PC-3 (cell line): ENCODE results near the gene RTP1. TPM values are rescaled to one million over a fixed set of nuclear protein-coding genes. Genes with fewer than 3 reads are reported as not detected.

Experiments
- ATAC-seq: fragments of 200-7000 bp; cut with Tn5 transposase; 2 replicates; pipeline ENCODE4 v1.9.1; 2020; ENCODE audit warnings: mild to moderate bottlenecking, moderate library complexity
- BruUV-seq: library from RNA; stranded (reverse); fragments of 400-500 nt; replicated peaks from 2 replicates; lab custom pipeline; 2021; lab: Mats Ljungman, UMichigan
- CTCF ChIA-PET: fragments of 300-600 bp; sonication (Branson Sonifier 250); formaldehyde crosslinking; loops from one replicate; lab custom pipeline; 2022; ENCODE audit warnings: antibody characterized with exemption; lab: Charles Lee
- POLR2A ChIA-PET: fragments of 300-600 bp; sonication (Branson Sonifier 250); formaldehyde crosslinking; loops from one replicate; lab custom pipeline; 2022; ENCODE audit warnings: antibody characterized with exemption; ENCODE audit not compliant: unreplicated experiment; lab: Charles Lee
- DNase-seq: peaks from one replicate; pipeline ENCODE4 v3.0.0-alpha.2; 2015
- H2AFZ ChIP-seq: fragments of 300-600 bp; sonication (generic); 2 replicates; pipeline ENCODE4 v1.6.0; 2016; ENCODE audit warnings: antibody characterized with exemption, low read length
- H3F3A ChIP-seq: fragments of 300-600 bp; sonication (generic); one replicate; pipeline ENCODE4 v1.6.0; 2017; ENCODE audit warnings: antibody characterized with exemption, low read length, control low read depth, mild to moderate bottlenecking; ENCODE audit not compliant: unreplicated experiment
- H3K27ac ChIP-seq: fragments of 300-600 bp; sonication (generic); 2 replicates; pipeline ENCODE4 v1.5.1; 2016; ENCODE audit warnings: mild to moderate bottlenecking, low read length
- H3K27me3 ChIP-seq: fragments of 300-600 bp; sonication (generic); 2 replicates; pipeline ENCODE4 v1.6.1; 2016; ENCODE audit warnings: low read length, mixed read lengths
- H3K36me3 ChIP-seq: fragments of 300-600 bp; sonication (generic); 2 replicates; pipeline ENCODE4 v1.6.1; 2016; ENCODE audit warnings: low read depth, mixed run types, low read length, mixed read lengths
- H3K4me1 ChIP-seq: fragments of 300-600 bp; sonication (generic); 2 replicates; pipeline ENCODE4 v1.5.1; 2016; ENCODE audit warnings: low read length; ENCODE audit not compliant: insufficient read depth
- H3K4me2 ChIP-seq: fragments of 300-600 bp; sonication (generic); 2 replicates; pipeline ENCODE4 v1.6.0; 2016; ENCODE audit warnings: low read length
- H3K4me3 ChIP-seq: fragments of 300-600 bp; sonication (generic); 2 replicates; pipeline ENCODE4 v1.5.1; 2016; ENCODE audit warnings: mild to moderate bottlenecking, low read length, mixed read lengths
- H3K79me2 ChIP-seq: fragments of 300-600 bp; sonication (generic); 2 replicates; pipeline ENCODE4 v1.6.1; 2017; ENCODE audit warnings: low read length, mixed read lengths
- H3K9ac ChIP-seq: fragments of 300-600 bp; sonication (generic); 2 replicates; pipeline ENCODE4 v1.6.0; 2016; ENCODE audit warnings: mild to moderate bottlenecking, low read length
- H3K9me2 ChIP-seq: fragments of 300-600 bp; sonication (generic); replicated peaks from 2 replicates; pipeline ENCODE4 v1.6.1; 2016; ENCODE audit warnings: mixed run types, low read length, mixed read lengths
- H3K9me3 ChIP-seq: fragments of 300-600 bp; sonication (generic); 2 replicates; pipeline ENCODE4 v1.6.1; 2016; ENCODE audit warnings: low read length, mixed read lengths
- H4K20me1 ChIP-seq: fragments of 300-600 bp; sonication (generic); 2 replicates; pipeline ENCODE4 v1.6.1; 2016; ENCODE audit warnings: low read length, mixed read lengths
- CTCF ChIP-seq: fragments of 300-600 bp; sonication (generic); conservative IDR thresholded peaks from 2 replicates; pipeline ENCODE4 v1.5.1; 2017; ENCODE audit warnings: antibody characterized with exemption, low read depth, mild to moderate bottlenecking, low read length
- EZH2 ChIP-seq: fragments of 300-600 bp; sonication (generic); IDR thresholded peaks from one replicate; pipeline ENCODE4 v1.6.1; 2017; ENCODE audit warnings: antibody characterized with exemption, mild to moderate bottlenecking, low read length; ENCODE audit not compliant: unreplicated experiment
- EZH2phosphoT487 ChIP-seq: fragments of 300-600 bp; sonication (generic); IDR thresholded peaks from 2 replicates; pipeline ENCODE4 v1.6.1; 2018; ENCODE audit warnings: mild to moderate bottlenecking, antibody characterized with exemption, low read length, borderline replicate concordance
- intact Hi-C: fragments of 100-400 bp; cut with micrococcal nuclease; formaldehyde crosslinking; loops from 2 replicates; pipeline ENCODE4 v1.9.0; 2023
- total RNA-seq: library from RNA; depleted of rRNA; stranded (reverse); fragments of >200 nt; gene quantifications from 2 replicates; pipeline ENCODE4 v1.2.3, GENCODE V29; 2014

RTP1 gene
- total RNA-seq, 1 experiment from 2014 or later: not detected

- no peaks in the 10 kb centered on the region for H3K27me3 ChIP-seq
- POLR2A ChIA-PET: no interaction called here
These were observed 15.7 kb upstream of the RTP1 start for GRCh38 chr3:187181454-187182170.

GRCh38 chr3:187183210-187183862 lies 13.9 kb upstream of the RTP1 start:
- Histone ChIP-seq H3K4me3 (no peak overlapping the region), H3K9me2 (no peaks in the 10 kb centered on the region), H3K9ac (no peak overlapping the region), H3K9me3 (no peaks in the 10 kb centered on the region), H3K4me1 (peaks cover 24% of the 10 kb centered on the region), H3F3A (peaks cover 10% of the 10 kb centered on the region), H3K27ac (no peak overlapping the region), H3K79me2 (no peaks in the 10 kb centered on the region), H3K4me2 (no peak overlapping the region), H4K20me1 (no peaks in the 10 kb centered on the region), H3K36me3 (no peaks in the 10 kb centered on the region), H3K27me3 (no peaks in the 10 kb centered on the region), H2AFZ (no peak overlapping the region)
- BruUV-seq: no TSS peak
- no peak for ATAC-seq
- TF ChIP-seq EZH2phosphoT487 (no peak), EZH2 (no peak), CTCF (no peak)
- intact Hi-C loops: no loop called here
- POLR2A ChIA-PET: interaction anchor here (0.6 kb wide), 1 partner anchor 881 kb away, joined by 3 read pairs; no protein-coding TSS in a partner anchor
- CTCF ChIA-PET: no interaction called here
- DNase-seq: no peak

More at GRCh38 chr3:187181454-187182170, 15.7 kb upstream of the RTP1 start:
- Histone ChIP-seq H3K4me3 (no peak overlapping the region), H3K36me3 (no peaks in the 10 kb centered on the region), H4K20me1 (no peaks in the 10 kb centered on the region), H3F3A (no peaks in the 10 kb centered on the region), H3K9ac (no peak overlapping the region), H3K27ac (no peak overlapping the region), H3K4me1 (peaks cover 9% of the 10 kb centered on the region), H3K9me3 (no peaks in the 10 kb centered on the region), H3K79me2 (no peaks in the 10 kb centered on the region), H3K9me2 (no peaks in the 10 kb centered on the region), H3K4me2 (no peak overlapping the region), H2AFZ (no peak overlapping the region)
- DNase-seq (peak; percentile 10), ATAC-seq (no peak)
- intact Hi-C loops: no loop called here
- TF ChIP-seq EZH2 (no peak), CTCF (no peak), EZH2phosphoT487 (no peak)
- CTCF ChIA-PET: no interaction called here
- BruUV-seq: no TSS peak

GRCh38 chr3:187183903-187184302 lies 13.4 kb upstream of the RTP1 start:
- Histone ChIP-seq H3K4me1 (peaks cover 24% of the 10 kb centered on the region), H4K20me1 (no peaks in the 10 kb centered on the region), H3K9me3 (no peaks in the 10 kb centered on the region), H3K79me2 (no peaks in the 10 kb centered on the region), H3K27ac (no peak overlapping the region), H3K4me2 (no peak overlapping the region), H3K27me3 (no peaks in the 10 kb centered on the region), H3K9ac (no peak overlapping the region), H2AFZ (no peak overlapping the region), H3F3A (peaks cover 10% of the 10 kb centered on the region), H3K9me2 (no peaks in the 10 kb centered on the region), H3K36me3 (no peaks in the 10 kb centered on the region), H3K4me3 (no peak overlapping the region)
- ATAC-seq (no peak), DNase-seq (no peak)
- ChIA-PET CTCF (no interaction called here), POLR2A (no interaction called here)
- no peak for TF ChIP-seq EZH2phosphoT487
- no peak for TF ChIP-seq CTCF
- TF ChIP-seq EZH2: no peak
- BruUV-seq: no TSS peak
- intact Hi-C loops: no loop called here
